HG02943 (cell line): Measurements from ENCODE around the gene ADCY2.

ENCODE experiments used
- ATAC-seq: cut with Tn5 transposase; IDR thresholded peaks from one replicate; pipeline ENCODE4 v1.9.1; 2021; ENCODE audit warnings: mild to moderate bottlenecking, low read depth, moderate library complexity; ENCODE audit not compliant: unreplicated experiment

ADCY2 gene

GRCh38 chr5:7811715-7812114 is 415.8 kb downstream of the ADCY2 start:
- ATAC-seq: no peak

DNA sequence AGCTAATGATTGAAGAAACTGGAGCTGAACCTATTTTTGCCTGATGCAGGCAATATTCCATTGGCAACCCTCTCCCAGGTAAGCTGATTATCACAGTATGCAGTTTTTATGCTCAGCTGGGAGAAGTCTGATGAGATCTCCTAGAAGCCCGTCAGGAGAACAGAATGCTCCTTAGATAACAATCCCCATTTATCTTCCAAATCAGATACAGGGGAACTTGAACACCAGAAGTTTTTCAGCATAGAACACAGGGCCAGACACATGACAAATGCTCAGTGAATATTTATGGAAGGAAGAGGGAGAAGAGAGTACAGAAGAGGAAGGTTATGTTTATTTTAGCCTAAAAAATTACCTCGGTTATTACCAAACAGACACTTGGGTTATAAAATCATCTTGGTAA is 417.1 kb downstream of the ADCY2 start:
- no peak for ATAC-seq

- ATAC-seq: no peak
These were observed 417.6 kb downstream of the ADCY2 start for GRCh38 chr5:7813576-7813975.

GRCh38 chr5:7814816-7815215 is 418.9 kb downstream of the ADCY2 start:
- ATAC-seq: no peak

- ATAC-seq: peak; percentile 88
These were observed 420.1 kb downstream of the ADCY2 start for GRCh38 chr5:7815892-7816534.

DNA sequence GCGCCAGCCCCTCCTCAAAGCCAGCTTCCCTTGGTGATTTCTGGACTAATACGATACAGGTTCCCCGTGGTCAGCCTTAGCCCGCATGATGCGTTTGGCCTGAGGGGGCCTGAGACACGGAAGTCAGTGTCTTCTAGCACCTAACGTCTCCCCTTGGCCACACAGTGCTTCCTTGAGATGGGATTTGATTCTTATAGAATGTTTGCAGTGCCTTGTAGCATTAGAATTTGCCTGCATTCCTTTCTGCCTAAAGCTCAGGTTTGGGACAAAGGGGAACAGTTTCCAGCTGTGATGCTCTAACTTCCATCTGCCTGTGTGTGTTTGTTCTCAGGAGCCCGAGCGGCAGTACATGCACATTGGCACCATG is 420.6 kb downstream of the ADCY2 start:
- ATAC-seq: peak; percentile 22

- no peak for ATAC-seq
These were observed 426.5 kb downstream of the ADCY2 start for GRCh38 chr5:7822449-7822848.

DNA sequence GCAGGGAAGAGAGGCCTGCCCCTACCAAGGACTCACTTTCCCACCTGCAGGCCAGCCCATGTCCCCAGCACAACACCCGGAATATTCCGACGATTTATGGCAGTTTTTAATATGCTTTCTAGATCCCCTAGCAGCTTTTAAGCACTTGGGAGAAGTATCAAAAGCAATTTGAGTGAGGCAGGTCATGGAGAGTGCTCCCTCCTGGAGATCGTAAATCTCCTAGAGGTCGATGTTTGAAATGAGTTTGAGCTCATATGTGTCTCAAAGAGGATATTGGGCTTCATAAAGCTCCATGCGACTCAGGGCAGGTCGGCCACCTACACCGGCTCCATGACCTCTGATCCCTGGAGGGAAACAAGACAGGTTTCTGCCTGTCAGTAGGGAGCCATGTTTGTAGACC is 427.7 kb downstream of the ADCY2 start:
- no peak for ATAC-seq

DNA sequence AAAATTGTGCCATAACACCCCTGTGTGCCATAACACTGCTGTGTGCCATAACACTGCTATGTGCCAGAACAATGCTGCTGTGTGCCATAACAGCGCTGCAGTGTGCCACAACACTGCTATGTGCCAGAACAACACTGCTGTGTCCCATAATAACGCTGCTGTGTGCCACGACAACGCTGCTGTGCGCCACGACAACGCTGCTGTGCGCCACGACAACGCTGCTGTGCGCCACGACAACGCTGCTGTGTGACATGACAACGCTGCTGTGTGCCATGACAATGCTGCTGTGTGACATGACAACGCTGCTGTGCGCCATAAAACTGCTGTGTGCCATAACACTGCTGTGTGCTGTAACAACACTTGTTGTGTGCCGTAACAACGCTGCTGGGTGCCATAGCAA is 429.1 kb downstream of the ADCY2 start:
- no peak for ATAC-seq

GRCh38 chr5:7825630-7826029 is 429.7 kb downstream of the ADCY2 start:
- ATAC-seq: no peak

DNA sequence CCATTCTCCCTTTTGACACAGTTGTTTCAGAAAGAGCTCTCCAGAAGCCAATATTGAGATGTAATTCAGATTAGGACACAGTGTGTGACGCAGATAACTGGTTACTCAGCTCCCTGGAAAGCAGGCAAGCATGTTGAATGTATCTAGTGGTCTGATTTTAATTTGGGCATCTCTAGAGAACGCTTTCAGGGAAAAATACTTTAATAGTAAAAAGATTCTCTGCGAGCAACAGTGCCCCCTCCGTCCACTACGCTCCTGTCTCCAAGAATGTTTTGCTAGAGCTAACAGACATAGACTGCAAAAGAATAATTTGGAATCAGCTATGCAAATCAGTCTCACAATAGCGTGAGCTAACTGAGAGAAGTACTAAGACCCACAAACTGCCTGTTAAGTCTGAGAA is 431.7 kb downstream of the ADCY2 start:
- ATAC-seq: no peak

- ATAC-seq: no peak
These were observed 432.3 kb downstream of the ADCY2 start for GRCh38 chr5:7828269-7828668.

DNA sequence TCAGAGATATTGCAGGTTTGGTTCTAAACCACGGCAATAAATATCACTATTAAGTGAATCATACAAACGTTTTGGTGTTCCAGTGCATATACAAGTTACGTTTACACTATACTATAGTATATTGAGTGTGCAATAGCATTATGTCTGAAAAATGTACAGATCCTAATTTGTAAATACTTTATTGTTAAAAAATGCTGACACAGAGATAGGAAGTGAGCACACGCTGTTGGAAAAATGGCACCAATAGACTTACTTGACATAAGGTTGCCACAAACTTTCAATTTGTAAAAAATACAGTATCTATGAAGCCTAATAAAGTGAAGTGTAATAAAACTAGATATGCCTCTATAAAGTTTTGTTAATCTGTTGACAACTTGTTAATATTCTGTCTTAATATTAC is 439.0 kb downstream of the ADCY2 start:
- no peak for ATAC-seq

GRCh38 chr5:7837403-7837802 is 441.5 kb downstream of the ADCY2 start:
- ATAC-seq: no peak

DNA sequence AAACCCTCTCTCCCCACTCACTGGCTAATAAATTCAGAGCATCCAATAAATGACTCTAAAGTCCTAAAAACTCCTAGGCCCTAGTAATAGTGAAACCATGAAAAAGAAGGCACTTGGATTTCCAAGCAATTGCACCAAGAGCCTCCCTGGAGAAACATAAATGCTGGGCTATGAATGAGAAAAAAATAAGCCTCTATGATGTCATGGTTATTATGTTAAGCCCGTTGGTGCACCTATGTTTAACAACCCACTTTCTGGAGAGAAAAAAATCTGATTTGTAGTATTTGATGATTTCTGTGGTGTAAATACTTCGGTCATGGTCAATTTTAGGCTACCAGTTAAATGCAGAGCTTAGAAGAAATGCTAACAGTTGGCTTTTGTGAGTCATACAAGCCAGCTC is 446.6 kb downstream of the ADCY2 start:
- no peak for ATAC-seq

DNA sequence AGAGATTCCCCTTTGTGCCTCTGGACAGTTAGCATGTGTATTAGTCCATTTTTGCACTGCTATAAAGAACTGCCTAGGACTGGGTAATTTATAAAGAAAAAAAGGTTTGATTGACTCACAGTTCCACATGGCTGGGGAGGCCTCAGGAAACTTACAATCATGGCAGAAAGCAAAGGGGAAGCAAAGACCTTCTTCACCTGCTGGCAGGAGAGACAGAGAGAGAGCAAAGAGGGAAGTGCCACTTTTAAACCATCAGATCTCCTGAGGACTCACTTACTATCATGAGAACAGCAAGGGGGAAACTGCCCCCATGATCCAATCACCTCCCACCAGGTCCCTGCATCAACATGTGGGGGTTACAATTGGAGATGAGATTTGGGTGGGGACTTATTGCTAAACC is 449.0 kb downstream of the ADCY2 start:
- ATAC-seq: no peak

GRCh38 chr5:7845557-7845956 is 449.6 kb downstream of the ADCY2 start:
- no peak for ATAC-seq

GRCh38 chr5:7846327-7846726 is 450.4 kb downstream of the ADCY2 start:
- ATAC-seq: no peak

DNA sequence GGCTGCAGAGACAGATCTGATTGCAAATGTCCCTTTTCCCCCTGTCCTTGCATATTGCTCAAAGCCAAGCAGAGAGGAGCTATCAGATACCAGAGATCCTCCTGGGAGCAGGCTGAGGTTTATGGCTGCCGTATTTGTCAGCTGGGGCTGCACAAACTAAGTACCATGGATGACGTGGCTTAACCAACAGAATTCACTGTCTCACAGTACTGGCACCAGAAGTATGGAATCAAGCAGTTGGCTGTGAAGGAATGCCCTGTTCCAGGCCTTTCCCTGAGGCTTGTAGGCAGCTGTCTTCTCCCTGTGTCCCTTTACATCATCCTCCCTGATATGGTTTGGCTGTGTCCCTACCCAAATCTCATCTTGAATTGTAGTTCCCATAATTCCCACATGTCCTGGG is 452.4 kb downstream of the ADCY2 start:
- ATAC-seq: no peak

GRCh38 chr5:7849681-7850394 is 453.9 kb downstream of the ADCY2 start:
- no peak for ATAC-seq

DNA sequence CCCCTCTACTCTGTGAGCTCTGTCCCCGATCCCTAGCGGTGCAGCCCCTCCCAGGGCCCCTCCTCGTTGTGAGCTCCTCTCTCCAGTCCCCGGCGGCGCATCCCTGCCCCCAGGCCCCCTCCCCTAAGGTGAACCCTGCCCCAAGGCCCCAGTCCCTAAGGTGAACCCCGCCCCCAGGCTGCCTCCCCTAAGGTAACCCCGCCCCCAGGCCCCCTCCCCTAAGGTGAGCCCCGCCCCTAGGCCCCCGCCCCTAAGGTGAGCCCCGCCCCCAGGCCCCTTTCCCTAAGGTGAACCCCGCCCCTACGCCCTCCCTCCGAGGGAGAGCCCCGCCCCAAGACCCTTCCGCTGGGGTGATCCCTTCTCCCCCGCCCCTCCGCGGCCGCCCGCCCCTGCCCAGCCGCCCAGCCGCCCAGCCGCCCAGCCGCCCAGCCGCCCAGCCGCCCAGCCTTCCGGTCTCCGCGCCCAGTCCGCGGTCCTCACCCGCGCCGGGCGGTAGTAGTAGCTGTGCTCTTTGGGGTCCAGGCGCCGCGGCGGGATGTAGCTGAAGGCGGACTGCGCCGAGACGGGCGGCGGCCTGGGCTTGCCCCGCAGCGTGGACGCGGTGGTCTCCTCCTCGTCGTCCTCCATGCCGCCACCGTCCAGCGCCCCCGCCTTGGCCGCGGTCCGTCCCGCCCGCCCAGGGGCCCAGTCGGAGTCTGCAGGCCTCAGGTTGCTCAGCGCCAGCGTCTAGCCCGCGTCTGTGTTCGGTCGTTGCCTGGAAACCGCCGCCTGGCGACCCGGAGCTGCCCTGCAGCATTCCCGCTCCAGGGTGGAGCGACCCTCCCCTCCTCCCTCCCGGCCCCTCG is 454.7 kb downstream of the ADCY2 start, which contains the start of gene CFAP90:
CFAP90 (minus strand) TSS at position 739 of the 845 bp plus-strand sequence; CDS start at position 627, 112 bp downstream.
- ATAC-seq: no peak

GRCh38 chr5:7851240-7851592 is 455.3 kb downstream of the ADCY2 start:
- ATAC-seq: no peak
